Caco-2 (cell line): ENCODE measurements around the gene MYO5B. TPM values are rescaled to one million over a fixed set of nuclear protein-coding genes. Genes with fewer than 3 reads are reported as not detected.

ENCODE experiments used
- BruUV-seq: library from RNA; stranded (reverse); fragments of 400-500 nt; replicated peaks from 2 replicates; lab custom pipeline; 2021; lab: Mats Ljungman, UMichigan
- CTCF ChIA-PET: fragments of 300-600 bp; sonication (Branson Sonifier 250); formaldehyde crosslinking; loops from one replicate; lab custom pipeline; 2022; ENCODE audit warnings: antibody characterized with exemption; lab: Charles Lee
- POLR2A ChIA-PET: fragments of 300-600 bp; sonication (Branson Sonifier 250); formaldehyde crosslinking; loops from one replicate; lab custom pipeline; 2022; ENCODE audit warnings: antibody characterized with exemption; lab: Charles Lee
- DNase-seq, 2 experiments: peaks; one replicate each; pipeline versions ENCODE4 v3.0.0 to v3.0.0-alpha.2; 2020 to 2022
- H3K27me3 ChIP-seq: replicated peaks from 2 replicates; pipeline ENCODE4 v1.6.0; 2011; ENCODE audit warnings: low read length; ENCODE audit not compliant: control insufficient read depth, insufficient read depth
- H3K36me3 ChIP-seq: 2 replicates; pipeline ENCODE4 v1.5.1; 2011; ENCODE audit warnings: low read length; ENCODE audit not compliant: control insufficient read depth, insufficient read depth
- H3K4me1 ChIP-seq: fragments of 250-450 bp; sonication (Bioruptor Pico); 2 replicates; pipeline ENCODE4 v1.5.1; 2020; ENCODE audit warnings: mild to moderate bottlenecking
- H3K4me3 ChIP-seq: 2 replicates; pipeline ENCODE4 v1.5.1; 2011; ENCODE audit warnings: low read depth, mild to moderate bottlenecking, control low read depth, low read length
- H3K9me3 ChIP-seq: fragments of 250-450 bp; sonication (Bioruptor Pico); 2 replicates; pipeline ENCODE4 v1.5.1; 2020; ENCODE audit warnings: mild to moderate bottlenecking, moderate library complexity
- H3K27ac Mint-ChIP-seq: one replicate; pipeline ENCODE4 v1.8.0; 2022; ENCODE audit warnings: mixed read lengths; ENCODE audit not compliant: unreplicated experiment
- H3K27me3 Mint-ChIP-seq: one replicate; pipeline ENCODE4 v1.8.0; 2022; ENCODE audit warnings: mixed read lengths; ENCODE audit not compliant: insufficient read depth, unreplicated experiment
- H3K36me3 Mint-ChIP-seq: one replicate; pipeline ENCODE4 v1.8.0; 2022; ENCODE audit warnings: mild to moderate bottlenecking, mixed read lengths; ENCODE audit not compliant: insufficient read depth, unreplicated experiment
- H3K4me1 Mint-ChIP-seq: one replicate; pipeline ENCODE4 v1.8.0; 2022; ENCODE audit warnings: low read depth, mixed read lengths; ENCODE audit not compliant: unreplicated experiment
- H3K4me3 Mint-ChIP-seq: one replicate; pipeline ENCODE4 v1.8.0; 2022; ENCODE audit warnings: mild to moderate bottlenecking, moderate library complexity, mixed read lengths; ENCODE audit not compliant: unreplicated experiment
- H3K9me3 Mint-ChIP-seq: one replicate; pipeline ENCODE4 v1.8.0; 2022; ENCODE audit warnings: mixed read lengths; ENCODE audit not compliant: unreplicated experiment
- CTCF ChIP-seq, 2 experiments: fragments of 200-600 bp in 1 of 2; IDR thresholded peaks; 1 replicate in 1 of 2; 2 replicates in 1 of 2; pipeline versions ENCODE4 v1.5.1 to v1.8.0; 2011 to 2022; ENCODE audit warnings: antibody characterized with exemption in 1 of 2, control low read depth in 1 of 2, inconsistent platforms in 1 of 2, low read depth in 1 of 2, low read length in 1 of 2, mild to moderate bottlenecking in 1 of 2, moderate library complexity in 1 of 2; ENCODE audit not compliant: insufficient read depth in 1 of 2, severe bottlenecking in 1 of 2, unreplicated experiment in 1 of 2
- intact Hi-C: fragments of 100-400 bp; cut with micrococcal nuclease; formaldehyde crosslinking; loops from one replicate; pipeline ENCODE4 v1.10.0; 2022; ENCODE audit not compliant: unreplicated experiment
- total RNA-seq: library from RNA; stranded (reverse); gene quantifications from 2 replicates; pipeline ENCODE4 v1.2.3, GENCODE V29; 2022

MYO5B gene
- total RNA-seq, 1 experiment from 2014 or later: 28.3 TPM

DNA sequence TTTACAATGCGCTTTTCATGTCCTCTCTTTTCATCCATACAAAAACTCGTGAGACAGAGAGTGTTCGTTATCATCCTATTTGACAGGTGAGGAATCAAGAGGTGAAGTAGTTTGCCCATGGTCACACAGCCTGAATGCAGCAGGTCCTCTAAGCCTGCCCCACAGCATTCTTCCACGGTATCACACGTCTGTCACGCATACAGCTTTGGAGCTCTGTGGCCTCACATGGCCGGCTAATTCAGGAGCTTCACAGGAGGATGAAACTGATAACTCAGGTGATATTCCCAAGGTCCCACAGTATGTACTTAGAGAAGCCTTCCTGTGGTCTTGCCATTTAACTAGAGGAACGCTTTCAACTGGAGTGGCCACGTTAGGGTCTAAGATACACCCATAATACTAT lies 59.0 kb downstream of the MYO5B start:
- H3K9me3 Mint-ChIP-seq: no peaks in the 10 kb centered on the region
- CTCF ChIA-PET: no interaction called here

DNA sequence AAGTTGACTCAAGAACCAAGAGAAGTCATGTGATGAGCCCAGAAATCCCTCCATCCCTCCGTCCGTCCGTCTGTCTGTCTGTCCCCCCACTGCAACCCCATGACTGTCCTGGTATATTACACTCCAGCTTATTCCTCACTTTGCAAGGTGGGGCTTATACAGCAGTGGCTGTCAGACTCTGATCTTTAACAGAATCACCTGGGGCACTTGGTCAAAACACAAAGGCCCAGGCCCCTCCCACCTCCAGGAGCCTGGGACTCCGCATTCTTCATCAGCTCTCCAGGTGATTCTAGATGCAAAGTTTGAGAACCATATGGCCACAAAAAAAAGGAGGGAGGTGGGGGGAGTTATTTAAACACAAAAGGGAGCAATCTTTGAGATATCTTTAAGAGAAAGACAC lies 61.4 kb downstream of the MYO5B start:
- H3K36me3 Mint-ChIP-seq: no peaks in the 10 kb centered on the region
- intact Hi-C loops: no loop called here
- Histone ChIP-seq H3K9me3 (no peaks in the 10 kb centered on the region), H3K4me3 (no peak overlapping the region), H3K4me1 (0 out of 2 replicates have a peak, but pooled peaks cover 7% of the 10 kb centered on the region), H3K27me3 (no peaks in the 10 kb centered on the region), H3K36me3 (no peaks in the 10 kb centered on the region)
- peaks cover 6% of the 10 kb centered on the region for H3K4me1 Mint-ChIP-seq
- no TSS peak for BruUV-seq
- no peak overlapping the region for H3K4me3 Mint-ChIP-seq
- no peaks in the 10 kb centered on the region for H3K9me3 Mint-ChIP-seq
- CTCF ChIA-PET: no interaction called here
- POLR2A ChIA-PET: no interaction called here
- no peaks in the 10 kb centered on the region for H3K27me3 Mint-ChIP-seq
- DNase-seq: no peak
- no peak overlapping the region for H3K27ac Mint-ChIP-seq
- TF ChIP-seq CTCF (IDR thresholded peaks at IDR 0.05; ENCODE audit: insufficient read depth in 1 of 2, low read depth in 1 of 2, low read length in 1 of 2, severe bottlenecking in 1 of 2, unreplicated experiment in 1 of 2): no peak

More for the DNA sequence above, 59.0 kb downstream of the MYO5B start:
- intact Hi-C loops: no loop called here
- Mint-ChIP-seq H3K4me3 (no peak overlapping the region), H3K36me3 (no peaks in the 10 kb centered on the region), H3K4me1 (no peaks in the 10 kb centered on the region), H3K27ac (no peak overlapping the region), H3K27me3 (no peaks in the 10 kb centered on the region)
- no peak for TF ChIP-seq CTCF (IDR thresholded peaks at IDR 0.05; ENCODE audit: insufficient read depth in 1 of 2, low read depth in 1 of 2, low read length in 1 of 2, severe bottlenecking in 1 of 2, unreplicated experiment in 1 of 2)
- Histone ChIP-seq H3K36me3 (no peaks in the 10 kb centered on the region), H3K4me1 (no peaks in the 10 kb centered on the region), H3K9me3 (no peaks in the 10 kb centered on the region), H3K27me3 (no peaks in the 10 kb centered on the region), H3K4me3 (no peak overlapping the region)
- POLR2A ChIA-PET: no interaction called here
- BruUV-seq: no TSS peak
- DNase-seq: no peak

DNA sequence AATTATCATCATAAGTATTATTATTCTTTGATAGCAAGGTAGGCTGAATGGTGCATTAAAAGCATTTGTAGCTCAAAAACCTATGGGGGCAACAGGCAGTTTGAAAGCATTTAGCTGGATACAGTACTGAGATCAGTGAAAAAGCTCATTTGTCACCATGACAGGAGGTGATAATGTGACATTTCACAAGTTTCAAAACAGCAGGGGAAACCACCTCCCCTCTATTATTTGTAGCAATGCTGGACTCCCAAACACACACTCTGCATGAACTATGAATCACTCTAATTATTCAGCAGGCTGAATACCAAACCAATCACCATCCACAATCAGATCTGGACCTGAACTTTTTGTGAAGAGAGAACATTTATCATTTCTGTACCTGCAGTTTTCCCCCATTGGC lies 63.4 kb downstream of the MYO5B start:
- Histone ChIP-seq H3K4me3 (no peak overlapping the region), H3K27me3 (no peaks in the 10 kb centered on the region), H3K36me3 (no peaks in the 10 kb centered on the region), H3K9me3 (no peaks in the 10 kb centered on the region), H3K4me1 (peaks cover 10% of the 10 kb centered on the region)
- Mint-ChIP-seq H3K4me1 (peaks cover 13% of the 10 kb centered on the region), H3K9me3 (no peaks in the 10 kb centered on the region), H3K27ac (no peak overlapping the region), H3K27me3 (no peaks in the 10 kb centered on the region), H3K36me3 (no peaks in the 10 kb centered on the region), H3K4me3 (no peak overlapping the region)
- intact Hi-C loops: no loop called here
- ChIA-PET POLR2A (no interaction called here), CTCF (no interaction called here)
- DNase-seq: no peak
- TF ChIP-seq CTCF (IDR thresholded peaks at IDR 0.05; ENCODE audit: insufficient read depth in 1 of 2, low read depth in 1 of 2, low read length in 1 of 2, severe bottlenecking in 1 of 2, unreplicated experiment in 1 of 2): no peak
- no TSS peak for BruUV-seq
